ENCODE results near the gene PLPP1.
A peak's percentile ranks its signal among the peaks of the same experiment; 100 is the strongest.

The PLPP1 gene

DNA sequence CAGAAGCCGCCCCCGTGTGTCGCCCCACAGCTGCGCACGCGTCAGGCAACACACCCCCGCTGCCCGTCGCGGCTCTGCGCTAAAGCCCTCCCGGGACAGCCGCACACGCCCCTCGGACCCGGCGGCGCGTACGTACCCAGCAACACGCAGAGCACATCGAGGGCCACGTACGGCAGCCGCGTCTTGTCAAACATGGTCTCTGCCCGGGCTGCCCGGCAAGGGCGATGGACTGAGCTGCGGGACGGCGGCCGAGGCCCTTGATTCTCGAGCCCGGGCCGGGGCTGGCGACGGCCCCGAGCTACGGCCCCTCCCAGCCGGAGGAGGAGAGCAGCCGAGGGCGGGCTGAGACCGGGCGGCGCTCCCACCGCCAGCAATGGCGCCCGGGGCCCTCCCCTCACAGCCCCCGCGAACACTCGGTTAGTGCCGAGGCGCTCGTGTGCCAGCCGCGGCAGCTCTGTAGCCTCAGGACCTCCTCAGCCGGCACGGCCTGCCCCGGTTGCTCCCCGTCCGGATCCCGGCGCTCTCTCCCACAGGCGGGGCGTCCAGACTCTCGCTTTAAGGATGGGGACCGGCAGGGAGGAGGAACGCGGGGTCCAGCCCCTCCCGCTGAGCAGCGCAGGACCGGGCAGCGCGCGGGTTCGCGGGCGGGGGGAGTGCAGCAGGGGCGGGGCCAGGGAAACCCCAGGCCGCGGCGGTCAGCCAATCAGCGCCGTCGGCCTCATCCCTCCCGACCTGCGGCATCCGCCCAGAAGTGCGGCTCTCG lies at the start of gene PLPP1:
TSS of gene PLPP1 (minus strand) at position 529 of the 763 bp plus-strand sequence. CDS start at position 194, 335 bp downstream.
- Histone ChIP-seq H3K9me3 (ENCODE audit: control insufficient read depth in 1 of 2, low read length in 2 of 2) (no peaks in the 10 kb centered on the region), H3K27ac (ENCODE audit: low read length) (peak within 1 kb of the TSS; percentile 96), H3K27me3 (ENCODE audit: low read depth, low read length) (no peaks in the 10 kb centered on the region), H3K4me3 (ENCODE audit: low read depth in 1 of 2, low read length in 2 of 2) (peak within 1 kb of the TSS; percentile 97 to 98), H3K36me3 (ENCODE audit: control insufficient read depth in 1 of 2, insufficient read depth in 2 of 2, low read length in 2 of 2) (no peaks in the 10 kb centered on the region), H3K4me1 (ENCODE audit: control insufficient read depth in 1 of 2, insufficient read depth in 2 of 2, low read length in 2 of 2) (peaks cover 17 to 24% of the 10 kb centered on the region in 2 donors)

DNA sequence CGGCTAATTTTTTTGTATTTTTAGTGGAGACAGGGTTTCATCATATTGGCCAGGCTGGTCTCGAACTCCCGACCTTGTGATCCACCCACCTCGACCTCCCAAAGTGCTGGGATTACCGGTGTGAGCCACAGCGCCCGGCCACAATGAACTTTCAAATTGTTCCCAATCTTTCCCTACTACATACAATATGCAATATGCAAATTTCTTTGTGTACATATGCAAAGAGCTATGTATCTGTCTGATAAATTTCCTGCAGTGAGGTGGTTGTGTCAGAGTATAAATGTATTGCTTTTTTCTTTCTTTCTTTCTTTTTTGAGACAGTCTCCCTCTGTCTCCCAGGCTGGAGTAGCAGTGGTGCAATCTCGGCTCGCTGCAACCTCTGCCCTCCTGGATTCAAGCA lies 48.8 kb upstream of the PLPP1 start:
- H3K36me3 ChIP-seq (ENCODE audit: control insufficient read depth in 1 of 2, insufficient read depth in 2 of 2, low read length in 2 of 2), result no peaks in the 10 kb centered on the region
- H3K27ac ChIP-seq (ENCODE audit: low read length), result no peak overlapping the region
- no peaks in the 10 kb centered on the region for H3K9me3 ChIP-seq (ENCODE audit: control insufficient read depth in 1 of 2, low read length in 2 of 2)

DNA sequence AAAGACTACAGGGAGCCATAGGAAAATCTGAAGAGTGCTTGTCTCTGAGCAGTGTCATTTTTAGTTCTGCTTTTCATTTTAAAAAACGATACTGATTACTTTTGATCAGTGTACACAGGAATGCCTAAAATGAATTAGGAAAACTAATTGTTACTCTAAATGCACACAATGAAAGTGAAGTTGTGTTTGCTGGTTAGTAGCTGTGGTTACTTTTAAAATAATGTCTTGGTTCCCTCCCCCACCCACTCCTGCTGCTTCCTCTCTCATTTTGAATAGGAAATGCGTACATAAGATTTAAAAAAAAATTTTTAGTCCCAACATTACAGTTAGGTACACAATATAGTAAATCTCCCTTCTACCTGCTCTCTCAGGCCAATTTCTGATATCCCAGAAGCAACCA lies 47.5 kb upstream of the PLPP1 start:
- H3K27ac ChIP-seq (ENCODE audit: low read length), result no peak overlapping the region

More for the DNA sequence above, 48.8 kb upstream of the PLPP1 start:
- Histone ChIP-seq H3K27me3 (ENCODE audit: low read depth, low read length) (no peaks in the 10 kb centered on the region), H3K4me1 (ENCODE audit: control insufficient read depth in 1 of 2, insufficient read depth in 2 of 2, low read length in 2 of 2) (peaks cover 0 to 16% of the 10 kb centered on the region in 2 donors), H3K4me3 (ENCODE audit: low read depth in 1 of 2, low read length in 2 of 2) (no peak overlapping the region)

DNA sequence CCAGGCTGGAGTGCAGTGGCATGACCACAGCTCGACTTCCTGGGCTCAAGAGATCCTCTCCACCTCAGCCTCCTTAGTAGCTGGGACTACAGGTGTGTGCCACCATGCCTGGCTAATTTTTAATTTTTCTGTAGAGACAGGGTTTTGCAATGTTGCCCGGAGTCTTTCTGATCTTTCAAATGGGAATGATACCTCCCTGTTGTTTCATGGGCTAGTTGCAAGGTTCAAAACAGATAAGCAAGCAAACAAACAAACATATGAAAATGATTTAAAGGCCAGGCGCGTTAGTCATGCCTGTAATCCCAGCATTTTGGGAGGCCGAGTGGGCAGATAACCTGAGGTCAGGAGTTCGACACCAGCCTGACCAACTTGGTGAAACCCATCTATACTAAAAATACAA lies 45.3 kb upstream of the PLPP1 start:
- Histone ChIP-seq H3K9me3 (ENCODE audit: control insufficient read depth in 1 of 2, low read length in 2 of 2) (no peaks in the 10 kb centered on the region), H3K27me3 (ENCODE audit: low read depth, low read length) (no peaks in the 10 kb centered on the region), H3K27ac (ENCODE audit: low read length) (no peak overlapping the region), H3K4me3 (ENCODE audit: low read depth in 1 of 2, low read length in 2 of 2) (no peak overlapping the region), H3K36me3 (ENCODE audit: control insufficient read depth in 1 of 2, insufficient read depth in 2 of 2, low read length in 2 of 2) (peaks cover 0 to 5% of the 10 kb centered on the region in 2 donors), H3K4me1 (ENCODE audit: control insufficient read depth in 1 of 2, insufficient read depth in 2 of 2, low read length in 2 of 2) (peaks cover 10 to 38% of the 10 kb centered on the region in 2 donors)

More for the DNA sequence above, 47.5 kb upstream of the PLPP1 start:
- peaks cover 10 to 29% of the 10 kb centered on the region in 2 donors for H3K4me1 ChIP-seq (ENCODE audit: control insufficient read depth in 1 of 2, insufficient read depth in 2 of 2, low read length in 2 of 2)
- H3K4me3 ChIP-seq (ENCODE audit: low read depth in 1 of 2, low read length in 2 of 2), result no peak overlapping the region
- H3K36me3 ChIP-seq (ENCODE audit: control insufficient read depth in 1 of 2, insufficient read depth in 2 of 2, low read length in 2 of 2), result no peaks in the 10 kb centered on the region
- no peaks in the 10 kb centered on the region for H3K9me3 ChIP-seq (ENCODE audit: control insufficient read depth in 1 of 2, low read length in 2 of 2)
- no peaks in the 10 kb centered on the region for H3K27me3 ChIP-seq (ENCODE audit: low read depth, low read length)

DNA sequence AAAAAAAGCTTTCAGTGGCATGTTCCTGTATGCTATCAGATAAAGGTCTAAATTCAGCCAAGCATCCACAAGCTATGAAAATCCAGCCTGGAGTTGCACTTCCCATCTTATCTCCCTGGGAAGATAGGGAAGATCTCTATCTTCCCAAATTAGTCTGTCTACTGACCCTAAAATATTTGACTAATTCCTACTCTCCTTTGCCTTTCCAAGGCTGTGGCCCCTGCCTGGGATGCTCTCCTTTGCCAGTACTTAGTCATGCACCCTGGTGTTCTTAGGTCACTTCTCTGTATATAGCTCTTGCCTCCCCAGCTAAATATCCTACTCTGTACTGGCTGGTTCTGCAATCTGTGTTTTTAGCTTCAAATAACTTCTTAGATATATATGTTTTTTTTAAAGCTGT lies 44.0 kb upstream of the PLPP1 start:
- Histone ChIP-seq H3K9me3 (ENCODE audit: control insufficient read depth in 1 of 2, low read length in 2 of 2) (no peaks in the 10 kb centered on the region), H3K4me1 (ENCODE audit: control insufficient read depth in 1 of 2, insufficient read depth in 2 of 2, low read length in 2 of 2) (peaks cover 10 to 25% of the 10 kb centered on the region in 2 donors), H3K27me3 (ENCODE audit: low read depth, low read length) (no peaks in the 10 kb centered on the region), H3K36me3 (ENCODE audit: control insufficient read depth in 1 of 2, insufficient read depth in 2 of 2, low read length in 2 of 2) (peaks cover 0 to 5% of the 10 kb centered on the region in 2 donors), H3K4me3 (ENCODE audit: low read depth in 1 of 2, low read length in 2 of 2) (no peak overlapping the region), H3K27ac (ENCODE audit: low read length) (no peak overlapping the region)

DNA sequence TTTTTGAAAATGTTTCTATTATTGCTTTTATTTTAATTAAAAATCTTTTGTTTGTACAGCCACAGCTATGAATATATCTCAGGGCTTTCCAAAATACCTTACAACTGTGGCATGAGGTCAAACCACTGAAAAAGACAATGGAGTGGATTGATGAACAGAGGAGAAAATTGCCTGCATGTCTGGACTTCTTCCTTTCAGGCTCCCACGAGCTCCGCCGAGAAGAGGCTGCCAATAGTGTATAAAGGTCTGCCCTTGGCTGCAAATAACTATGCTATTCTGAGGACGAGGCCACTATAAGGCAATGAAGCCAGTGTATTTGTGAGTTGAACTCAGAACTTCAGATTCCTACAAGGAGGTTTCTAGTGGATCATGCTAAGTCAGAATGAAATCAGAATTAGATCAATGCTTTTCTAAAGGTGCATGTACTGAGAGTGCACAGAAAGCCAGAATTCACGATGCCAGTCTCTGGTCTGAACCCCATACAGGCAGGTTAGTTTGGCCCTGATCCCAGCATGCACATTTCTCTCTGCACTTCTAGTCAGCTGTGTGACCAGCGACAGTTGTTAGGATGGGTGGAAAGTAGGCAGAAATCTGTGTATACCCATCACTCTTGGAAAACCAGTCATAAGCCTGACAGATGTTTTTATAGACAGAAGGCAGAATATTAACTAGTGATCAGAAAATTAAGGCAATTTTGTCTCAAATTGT lies 42.7 kb upstream of the PLPP1 start:
- H3K9me3 ChIP-seq (ENCODE audit: control insufficient read depth in 1 of 2, low read length in 2 of 2), result no peaks in the 10 kb centered on the region
- H3K36me3 ChIP-seq (ENCODE audit: control insufficient read depth in 1 of 2, insufficient read depth in 2 of 2, low read length in 2 of 2), result peaks cover 0 to 5% of the 10 kb centered on the region in 2 donors
- H3K4me1 ChIP-seq (ENCODE audit: control insufficient read depth in 1 of 2, insufficient read depth in 2 of 2, low read length in 2 of 2), result peaks cover 10 to 25% of the 10 kb centered on the region in 2 donors
- no peaks in the 10 kb centered on the region for H3K27me3 ChIP-seq (ENCODE audit: low read depth, low read length)
- peak overlapping the region; percentile 62 for H3K27ac ChIP-seq (ENCODE audit: low read length)
- H3K4me3 ChIP-seq (ENCODE audit: low read depth in 1 of 2, low read length in 2 of 2), result no peak overlapping the region

DNA sequence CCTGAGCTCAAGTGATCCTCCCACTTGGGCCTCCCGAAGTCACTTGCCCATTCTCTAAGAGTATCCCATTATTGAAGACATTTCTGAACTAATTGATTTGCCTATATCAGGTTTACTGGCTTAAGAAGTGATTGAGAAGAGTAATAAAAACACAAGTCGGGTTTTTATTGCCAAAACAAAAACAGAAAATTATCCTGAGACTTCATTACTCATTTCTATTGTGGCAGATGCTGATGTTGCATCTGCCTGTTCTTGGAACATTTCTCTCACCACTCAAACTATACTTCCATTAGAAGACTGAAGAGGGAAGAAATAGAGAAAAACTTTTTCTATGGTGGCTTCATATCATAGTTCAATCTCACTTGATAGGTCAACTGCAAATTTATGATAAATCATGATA lies 41.9 kb upstream of the PLPP1 start:
- no peak overlapping the region for H3K27ac ChIP-seq (ENCODE audit: low read length)

DNA sequence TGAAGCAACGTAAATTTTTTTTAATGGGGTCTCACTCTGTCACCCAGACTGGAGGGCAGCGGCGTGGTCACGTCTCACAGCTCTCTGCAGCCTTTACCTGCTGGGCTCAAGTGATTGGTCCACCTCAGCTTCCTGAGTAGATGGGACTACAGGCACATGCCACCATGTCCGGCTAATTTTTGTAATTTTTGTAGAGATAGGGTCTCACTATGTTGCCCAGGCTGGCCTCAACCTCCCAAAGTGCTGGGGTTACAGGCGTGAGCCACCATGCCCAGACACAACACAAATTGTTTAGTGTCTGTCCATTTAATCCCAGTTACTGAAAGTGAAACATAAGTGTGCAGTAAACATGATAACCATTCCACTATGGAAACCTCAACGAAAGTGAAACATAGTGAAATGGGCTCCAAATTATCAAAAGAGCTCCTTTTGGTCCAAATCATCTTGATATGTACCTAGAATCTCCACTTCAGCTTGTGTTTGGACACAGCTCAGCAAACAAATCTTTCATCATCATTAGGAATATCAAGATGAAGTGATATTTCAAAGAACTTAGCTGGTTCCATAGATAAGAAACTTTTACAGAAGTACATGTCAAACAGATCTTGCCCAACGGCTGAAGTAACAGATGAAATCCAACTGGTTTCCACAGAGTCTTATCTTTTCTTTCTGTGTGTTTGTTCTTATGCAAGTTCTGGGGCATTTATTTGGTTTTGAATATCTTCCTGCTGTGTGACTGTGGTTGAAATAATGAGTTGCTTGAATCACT lies 41.2 kb upstream of the PLPP1 start:
- Histone ChIP-seq H3K27ac (ENCODE audit: low read length) (no peak overlapping the region), H3K4me3 (ENCODE audit: low read depth in 1 of 2, low read length in 2 of 2) (no peak overlapping the region), H3K36me3 (ENCODE audit: control insufficient read depth in 1 of 2, insufficient read depth in 2 of 2, low read length in 2 of 2) (peaks cover 0 to 5% of the 10 kb centered on the region in 2 donors), H3K27me3 (ENCODE audit: low read depth, low read length) (no peaks in the 10 kb centered on the region), H3K9me3 (ENCODE audit: control insufficient read depth in 1 of 2, low read length in 2 of 2) (no peaks in the 10 kb centered on the region), H3K4me1 (ENCODE audit: control insufficient read depth in 1 of 2, insufficient read depth in 2 of 2, low read length in 2 of 2) (peaks cover 10 to 25% of the 10 kb centered on the region in 2 donors)

More for the DNA sequence above, 41.9 kb upstream of the PLPP1 start:
- Histone ChIP-seq H3K9me3 (ENCODE audit: control insufficient read depth in 1 of 2, low read length in 2 of 2) (no peaks in the 10 kb centered on the region), H3K27me3 (ENCODE audit: low read depth, low read length) (no peaks in the 10 kb centered on the region), H3K4me3 (ENCODE audit: low read depth in 1 of 2, low read length in 2 of 2) (no peak overlapping the region), H3K36me3 (ENCODE audit: control insufficient read depth in 1 of 2, insufficient read depth in 2 of 2, low read length in 2 of 2) (peaks cover 0 to 5% of the 10 kb centered on the region in 2 donors), H3K4me1 (ENCODE audit: control insufficient read depth in 1 of 2, insufficient read depth in 2 of 2, low read length in 2 of 2) (peaks cover 10 to 25% of the 10 kb centered on the region in 2 donors)

DNA sequence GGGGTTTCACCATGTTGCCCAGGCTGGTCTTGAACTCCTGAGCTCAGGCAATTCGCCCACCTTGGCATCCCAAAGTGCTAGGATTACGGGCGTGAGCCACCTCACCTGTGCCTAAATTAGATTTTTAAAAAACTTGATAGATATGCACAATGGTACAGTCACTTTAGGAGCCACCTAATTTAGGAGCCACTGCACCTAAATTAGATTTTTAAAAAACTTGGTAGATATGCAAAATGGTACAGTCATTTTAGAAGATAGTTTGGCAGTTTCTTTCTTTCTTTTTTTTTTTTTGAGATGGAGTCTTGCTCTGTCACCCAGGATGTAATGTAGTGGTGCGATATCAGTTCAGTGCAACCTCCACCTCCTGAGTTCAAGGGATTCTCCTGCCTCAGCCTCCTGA lies 37.8 kb upstream of the PLPP1 start:
- Histone ChIP-seq H3K9me3 (ENCODE audit: control insufficient read depth in 1 of 2, low read length in 2 of 2) (no peaks in the 10 kb centered on the region), H3K4me3 (ENCODE audit: low read depth in 1 of 2, low read length in 2 of 2) (no peak overlapping the region), H3K4me1 (ENCODE audit: control insufficient read depth in 1 of 2, insufficient read depth in 2 of 2, low read length in 2 of 2) (peaks cover 4 to 15% of the 10 kb centered on the region in 2 donors), H3K27ac (ENCODE audit: low read length) (no peak overlapping the region), H3K27me3 (ENCODE audit: low read depth, low read length) (no peaks in the 10 kb centered on the region), H3K36me3 (ENCODE audit: control insufficient read depth in 1 of 2, insufficient read depth in 2 of 2, low read length in 2 of 2) (peaks cover 0 to 5% of the 10 kb centered on the region in 2 donors)

DNA sequence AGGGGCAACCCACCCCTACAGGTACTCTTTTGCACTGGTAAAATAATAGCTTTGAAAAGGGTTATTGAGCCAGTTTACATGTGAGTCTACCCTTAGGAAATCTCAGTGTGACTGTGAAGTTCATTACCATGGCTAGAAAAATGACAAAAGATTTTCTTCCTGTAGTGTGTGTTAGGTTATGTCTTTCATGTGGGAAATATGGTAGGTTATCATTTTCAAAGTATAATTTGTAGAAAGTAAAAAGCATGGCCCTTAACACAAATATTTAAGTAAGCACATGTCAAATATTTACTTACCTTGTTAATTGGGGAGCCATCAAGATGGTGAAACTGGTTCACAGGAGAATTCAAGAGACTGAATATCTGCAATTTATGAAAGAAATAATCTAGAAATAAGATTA lies 37.3 kb upstream of the PLPP1 start:
- Histone ChIP-seq H3K4me1 (ENCODE audit: control insufficient read depth in 1 of 2, insufficient read depth in 2 of 2, low read length in 2 of 2) (peaks cover 0 to 10% of the 10 kb centered on the region in 2 donors), H3K27ac (ENCODE audit: low read length) (no peak overlapping the region), H3K27me3 (ENCODE audit: low read depth, low read length) (no peaks in the 10 kb centered on the region), H3K9me3 (ENCODE audit: control insufficient read depth in 1 of 2, low read length in 2 of 2) (no peaks in the 10 kb centered on the region), H3K4me3 (ENCODE audit: low read depth in 1 of 2, low read length in 2 of 2) (no peak overlapping the region), H3K36me3 (ENCODE audit: control insufficient read depth in 1 of 2, insufficient read depth in 2 of 2, low read length in 2 of 2) (peaks cover 0 to 3% of the 10 kb centered on the region in 2 donors)

DNA sequence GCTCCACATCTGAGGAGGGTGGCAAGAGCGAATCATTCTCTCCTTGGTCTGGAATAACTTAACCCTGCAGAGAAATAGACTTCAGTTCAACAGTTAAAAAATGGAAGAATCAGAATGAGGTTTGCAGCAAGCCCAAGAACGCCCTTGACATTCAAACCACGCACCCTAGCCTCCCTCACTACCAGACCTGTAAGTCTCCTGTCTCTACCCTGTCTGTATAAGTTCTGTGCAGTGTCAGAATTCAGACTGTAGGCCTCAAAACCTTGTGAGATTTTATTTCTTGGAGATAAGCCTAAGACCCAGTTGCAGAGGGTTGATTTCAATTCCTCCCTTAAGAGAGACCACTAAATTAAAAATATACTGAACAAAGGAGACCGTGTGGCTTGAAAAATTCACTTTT lies 35.8 kb upstream of the PLPP1 start:
- H3K4me3 ChIP-seq (ENCODE audit: low read depth in 1 of 2, low read length in 2 of 2), result no peak overlapping the region
- no peaks in the 10 kb centered on the region for H3K4me1 ChIP-seq (ENCODE audit: control insufficient read depth in 1 of 2, insufficient read depth in 2 of 2, low read length in 2 of 2)
- no peaks in the 10 kb centered on the region for H3K36me3 ChIP-seq (ENCODE audit: control insufficient read depth in 1 of 2, insufficient read depth in 2 of 2, low read length in 2 of 2)
- no peaks in the 10 kb centered on the region for H3K9me3 ChIP-seq (ENCODE audit: control insufficient read depth in 1 of 2, low read length in 2 of 2)
- H3K27ac ChIP-seq (ENCODE audit: low read length), result no peak overlapping the region
- no peaks in the 10 kb centered on the region for H3K27me3 ChIP-seq (ENCODE audit: low read depth, low read length)
